H1 (cell line): Measurements from ENCODE around the gene NEUROG1. TPM values are rescaled to one million over a fixed set of nuclear protein-coding genes. Genes with fewer than 3 reads are reported as not detected.

Experiments used
- BRCA1 ChIP-seq: IDR thresholded peaks from 2 replicates; pipeline ENCODE4 v1.6.1; 2012; ENCODE audit warnings: low read depth, low read length, improper control_type of control experiment
- CHD7 ChIP-seq: fragments of 300-600 bp; sonication (generic); IDR thresholded peaks from 2 replicates; pipeline ENCODE4 v1.7.1; 2012; ENCODE audit warnings: low read length, moderate library complexity, mild to moderate bottlenecking, inconsistent platforms; ENCODE audit not compliant: insufficient replicate concordance
- RNF2 ChIP-seq: fragments of 200-900, 300-1000 bp; sonication (generic); IDR thresholded peaks from 2 replicates; pipeline ENCODE4 v1.7.1; 2016; ENCODE audit warnings: borderline replicate concordance, low read depth, mild to moderate bottlenecking, antibody characterized with exemption, low read length; ENCODE audit not compliant: poor library complexity, severe bottlenecking; ENCODE audit errors: missing control alignments
- polyA plus RNA-seq, 7 experiments: library from polyadenylated mRNA; depleted of rRNA in 3 of 7; stranded (reverse) in 5 of 7; unstranded in 2 of 7; fragments of >200 nt in 5 of 7; fragments of 200-250 nt in 2 of 7; gene quantifications; 1 replicate in 5 of 7; 2 replicates in 1 of 7; 4 replicates in 1 of 7; pipeline versions ENCODE4 v1.2.1 to v1.2.3, GENCODE V29; 2011 to 2013; ENCODE audit warnings: missing spikeins in 2 of 7, mixed read lengths in 2 of 7
- total RNA-seq: library from RNA; stranded (reverse); fragmentation: NEBNext Ultra II Directional; extraction: Animal tissue kit (Norgen Biotek cat#: 25700); gene quantifications from 2 replicates; pipeline ENCODE4 v1.2.1, GENCODE V29; 2021

Gene NEUROG1
- total and polyA plus RNA-seq, 2 of the 8 experiments (the other 6 are each of a cell fraction or from before 2014, with no cell fraction given) = not detected

GRCh38 chr5:135571066-135571609 is 35.4 kb upstream of the NEUROG1 start (continued):
- TF ChIP-seq CHD7 (no peak), RNF2 (no peak), BRCA1 (no peak)
- TF ChIP-seq, all 59 proteins: peak for 0
